GM19025 (cell line): Measurements from ENCODE around the gene DNA2.

Experiments used
- ATAC-seq: cut with Tn5 transposase; IDR thresholded peaks from one replicate; pipeline ENCODE4 v1.9.1; 2021; ENCODE audit warnings: mild to moderate bottlenecking, low read depth, moderate library complexity; ENCODE audit not compliant: unreplicated experiment

DNA2 gene

DNA sequence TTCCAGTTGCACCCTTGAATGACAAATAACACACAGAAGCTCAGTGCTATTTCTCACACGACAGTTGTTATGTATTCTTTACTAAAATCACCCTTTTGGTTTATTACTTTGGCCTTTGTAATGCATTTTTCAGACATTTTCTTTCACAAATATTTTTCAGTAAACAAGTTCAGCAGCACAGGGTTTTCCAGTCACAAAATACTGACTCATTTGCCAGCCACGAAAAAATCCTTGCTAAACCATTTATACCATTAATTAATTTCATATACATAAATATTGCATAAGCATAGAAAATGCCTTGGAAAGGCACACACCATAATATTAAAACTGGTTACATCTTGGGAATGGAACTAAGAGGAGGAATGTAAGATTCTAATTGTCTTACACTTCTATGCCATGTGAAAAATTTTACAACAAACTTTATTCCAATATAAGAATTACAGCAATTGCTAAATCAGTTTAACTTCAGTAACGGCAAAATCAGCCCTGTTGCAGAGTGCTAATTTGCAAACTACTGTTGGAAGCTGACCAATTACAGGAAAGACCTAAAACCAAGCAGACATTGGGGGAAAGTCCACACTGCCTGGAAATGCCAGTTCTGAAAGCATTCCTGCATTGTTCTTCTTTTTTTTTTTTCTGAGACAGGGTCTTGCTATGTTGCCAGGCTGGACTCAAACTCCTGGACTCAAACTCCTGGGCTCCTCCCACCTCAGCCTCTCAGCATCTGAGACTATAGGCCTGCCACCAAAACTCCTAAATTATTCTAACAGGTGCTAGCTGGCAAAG, 107.5 kb downstream of the DNA2 start:
- ATAC-seq, result no peak
